ENCODE data around the gene WDFY3.

- TF ChIP-seq CTCF (conservative IDR thresholded peaks at IDR 0.05) (no peak), ZFX (IDR thresholded peaks at IDR 0.05) (no peak)
Measured at GRCh38 chr4:84877051-84877833, 89.2 kb downstream of the WDFY3 start.

Data from C4-2B (cell line).